Muscle of arm (tissue), 12 donors: Measurements from ENCODE around the gene HACD3. TPM values are rescaled to one million over a fixed set of nuclear protein-coding genes. Genes with fewer than 3 reads are reported as not detected.

Experiments used
- polyA plus RNA-seq, 12 donors: library from polyadenylated mRNA; unstranded; fragments of 120-200 nt; gene quantifications; one replicate each; pipeline ENCODE4 v1.2.1, GENCODE V29; 2013; ENCODE audit not compliant: insufficient read length in 12 of 12

Gene HACD3
- polyA plus RNA-seq, 12 donors = 36.9 to 61.7 (median 51.4) TPM; not detected in 1

Other genes starting within 250 kb of the HACD3 start
- 10 to 100 TPM in 11 of 12 donors, not detected in 1; 11.1 to 15.0 (median 12.5) TPM for gene PARP16, start 243.6 kb upstream of the HACD3 start, polyA plus RNA-seq
- gene RNU5A-1, start 234.4 kb upstream of the HACD3 start, polyA plus RNA-seq = not detected
- gene RNU5B-1, start 225.8 kb upstream of the HACD3 start, polyA plus RNA-seq = 1 to 10 TPM in 1 of 12 donors, not detected in 11; 2.1 TPM
- gene IGDCC3, start 152.5 kb upstream of the HACD3 start, polyA plus RNA-seq = 10 to 100 TPM in 1 of 12 donors, 1 to 10 TPM in 10, not detected in 1; 2.1 to 11.5 (median 3.1) TPM
- gene IGDCC4, start 107.5 kb upstream of the HACD3 start, polyA plus RNA-seq = 100 to 1,000 TPM in 5 of 12 donors, 10 to 100 TPM in 7; 59.5 to 583 (median 95.2) TPM
- 10 to 100 TPM in 11 of 12 donors, not detected in 1; 19.7 to 30.8 (median 23.5) TPM for gene DPP8, start 12.8 kb upstream of the HACD3 start, polyA plus RNA-seq
- gene INTS14, start 80.7 kb downstream of the HACD3 start, polyA plus RNA-seq = 10 to 100 TPM in 11 of 12 donors, not detected in 1; 21.4 to 44.1 (median 27.3) TPM
- gene SLC24A1, start 91.5 kb downstream of the HACD3 start, polyA plus RNA-seq = 10 to 100 TPM in 4 of 12 donors, 1 to 10 TPM in 7, not detected in 1; 5.7 to 18.8 (median 7.8) TPM